Measurements from ENCODE around the gene STAB1. TPM values are rescaled to one million over a fixed set of nuclear protein-coding genes. Genes with fewer than 3 reads are reported as not detected.

The STAB1 gene
- total RNA-seq, 4 donors from 2014 or later, result 27.0 to 98.2 (median 67.2) TPM

GRCh38 chr3:52456169-52456799, 38.9 kb upstream of the STAB1 start:
- Histone ChIP-seq H3K9me3 (no peaks in the 10 kb centered on the region), H3K4me1 (peaks cover 7 to 9% (median 8%) of the 10 kb centered on the region in 4 donors), H3K36me3 (peaks cover 0 to 38% (median 0%) of the 10 kb centered on the region in 3 donors), H3K27me3 (no peaks in the 10 kb centered on the region), H3K4me3 (peak overlapping the region; percentile 65 to 95 (median 82)), H3K27ac (peak overlapping the region; percentile 82 to 92 (median 84))
- no peak for TF ChIP-seq CTCF (IDR thresholded peaks at IDR 0.05)
- no peak for TF ChIP-seq POLR2A (IDR thresholded peaks at IDR 0.05)
- DNase-seq, result peak in 1 of 3 donors; percentile 48

- no peaks in the 10 kb centered on the region for H3K9me3 ChIP-seq
- H3K4me1 ChIP-seq, result peaks cover 7 to 9% (median 8%) of the 10 kb centered on the region in 4 donors
- no peak for TF ChIP-seq CTCF (IDR thresholded peaks at IDR 0.05)
- TF ChIP-seq POLR2A (IDR thresholded peaks at IDR 0.05), result no peak
- peaks cover 0 to 43% (median 0%) of the 10 kb centered on the region in 3 donors for H3K36me3 ChIP-seq
- H3K27ac ChIP-seq, result peak overlapping the region in 3 of 4 donors; percentile 82 to 92 (median 86)
- no peaks in the 10 kb centered on the region for H3K27me3 ChIP-seq
- peak in 1 of 3 donors; percentile 39 for DNase-seq
- peak overlapping the region in 3 of 4 donors; percentile 77 to 95 (median 86) for H3K4me3 ChIP-seq
Observed at GRCh38 chr3:52456800-52457183, 38.3 kb upstream of the STAB1 start.

- DNase-seq, result no peak
- H3K9me3 ChIP-seq, result no peaks in the 10 kb centered on the region
- no peaks in the 10 kb centered on the region for H3K27me3 ChIP-seq
- H3K27ac ChIP-seq, result no peak overlapping the region
- peaks cover 0 to 57% (median 0%) of the 10 kb centered on the region in 3 donors for H3K36me3 ChIP-seq
- H3K4me3 ChIP-seq, result no peak overlapping the region
- H3K4me1 ChIP-seq, result peaks cover 7 to 9% (median 8%) of the 10 kb centered on the region in 4 donors
- TF ChIP-seq CTCF (IDR thresholded peaks at IDR 0.05), result no peak
- TF ChIP-seq POLR2A (IDR thresholded peaks at IDR 0.05), result no peak
Observed at GRCh38 chr3:52458031-52458760, 36.9 kb upstream of the STAB1 start.

GRCh38 chr3:52458770-52459545, 36.2 kb upstream of the STAB1 start:
- Histone ChIP-seq H3K27me3 (no peaks in the 10 kb centered on the region), H3K27ac (no peak overlapping the region), H3K36me3 (peaks cover 0 to 62% (median 0%) of the 10 kb centered on the region in 3 donors), H3K4me1 (peaks cover 7 to 9% (median 8%) of the 10 kb centered on the region in 4 donors), H3K9me3 (no peaks in the 10 kb centered on the region), H3K4me3 (no peak overlapping the region)
- no peak for TF ChIP-seq CTCF (IDR thresholded peaks at IDR 0.05)
- no peak for TF ChIP-seq POLR2A (IDR thresholded peaks at IDR 0.05)
- DNase-seq, result no peak

GRCh38 chr3:52461874-52462273, 33.3 kb upstream of the STAB1 start:
- H3K9me3 ChIP-seq, result no peaks in the 10 kb centered on the region
- H3K27ac ChIP-seq, result no peak overlapping the region
- no peak for TF ChIP-seq POLR2A (IDR thresholded peaks at IDR 0.05)
- no peak for TF ChIP-seq CTCF (IDR thresholded peaks at IDR 0.05)
- DNase-seq, result no peak
- no peaks in the 10 kb centered on the region for H3K27me3 ChIP-seq
- H3K4me1 ChIP-seq, result no peaks in the 10 kb centered on the region
- H3K4me3 ChIP-seq, result no peak overlapping the region
- H3K36me3 ChIP-seq, result peaks cover 0 to 74% (median 0%) of the 10 kb centered on the region in 3 donors
